ENCODE measurements around the gene DNHD1.

Gene DNHD1

DNA sequence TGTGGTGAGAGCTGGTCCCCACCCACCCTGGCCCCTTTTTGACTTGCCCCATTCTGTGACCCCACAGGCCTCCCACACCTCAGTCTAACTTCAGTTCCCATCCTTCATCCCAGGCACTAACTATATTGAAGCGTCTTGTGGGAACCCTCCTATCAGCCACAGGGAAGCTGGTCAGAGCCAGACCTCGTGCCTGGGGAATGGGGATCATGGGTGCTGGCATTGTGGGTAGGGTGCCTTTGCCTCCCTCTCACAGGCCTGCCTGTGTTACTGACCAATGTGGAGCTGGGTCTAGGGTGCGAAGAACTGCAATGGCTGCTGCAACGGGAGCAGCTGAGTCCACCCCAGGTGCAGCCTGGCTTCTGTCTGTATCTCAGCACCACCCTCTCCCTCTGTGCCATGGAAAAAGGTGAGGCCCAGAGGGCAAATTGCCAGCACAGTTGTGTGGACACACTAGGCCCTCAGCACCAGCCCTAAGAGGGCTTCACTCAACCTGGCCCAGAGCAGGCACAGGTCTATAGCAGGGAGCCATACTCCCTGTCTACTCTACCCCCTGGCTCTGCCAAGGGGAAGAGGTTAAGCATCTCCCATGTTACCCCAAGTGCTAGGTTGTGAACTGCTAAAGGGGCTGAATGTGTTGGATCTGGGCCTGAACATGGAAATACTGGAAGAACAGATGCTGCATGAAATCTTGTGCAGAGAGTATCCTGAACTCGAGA lies 69.1 kb downstream of the DNHD1 start:
- Histone ChIP-seq H3K36me3 (ENCODE audit: insufficient read depth, low read length) (no peaks in the 10 kb centered on the region), H3F3A (ENCODE audit: low read depth) (no peaks in the 10 kb centered on the region), H3K9ac (ENCODE audit: low read depth, low read length, poor library complexity, severe bottlenecking) (no peak overlapping the region), H3K27me3 (ENCODE audit: insufficient read depth, low read length, poor library complexity, severe bottlenecking) (no peaks in the 10 kb centered on the region), H3K4me2 (ENCODE audit: low read depth, low read length, poor library complexity, severe bottlenecking) (no peak overlapping the region), H2AFZ (ENCODE audit: low read length) (no peak overlapping the region), H3K79me2 (ENCODE audit: insufficient read depth, low read length) (no peaks in the 10 kb centered on the region), H4K20me1 (ENCODE audit: insufficient read depth, low read length, poor library complexity, severe bottlenecking) (no peaks in the 10 kb centered on the region), H3K9me2 (replicated peaks; ENCODE audit: low read depth, low read length) (no peaks in the 10 kb centered on the region), H3K4me1 (ENCODE audit: insufficient read depth, low read length, poor library complexity, severe bottlenecking) (no peaks in the 10 kb centered on the region), H3K4me3 (ENCODE audit: low read length, poor library complexity, severe bottlenecking) (no peak overlapping the region), H3K9me3 (ENCODE audit: insufficient read depth, low read depth, low read length) (no peaks in the 10 kb centered on the region)
- TF ChIP-seq EZH2phosphoT487 (IDR thresholded peaks at IDR 0.05; ENCODE audit: borderline replicate concordance): no peak
- TF ChIP-seq, protein P1, sequence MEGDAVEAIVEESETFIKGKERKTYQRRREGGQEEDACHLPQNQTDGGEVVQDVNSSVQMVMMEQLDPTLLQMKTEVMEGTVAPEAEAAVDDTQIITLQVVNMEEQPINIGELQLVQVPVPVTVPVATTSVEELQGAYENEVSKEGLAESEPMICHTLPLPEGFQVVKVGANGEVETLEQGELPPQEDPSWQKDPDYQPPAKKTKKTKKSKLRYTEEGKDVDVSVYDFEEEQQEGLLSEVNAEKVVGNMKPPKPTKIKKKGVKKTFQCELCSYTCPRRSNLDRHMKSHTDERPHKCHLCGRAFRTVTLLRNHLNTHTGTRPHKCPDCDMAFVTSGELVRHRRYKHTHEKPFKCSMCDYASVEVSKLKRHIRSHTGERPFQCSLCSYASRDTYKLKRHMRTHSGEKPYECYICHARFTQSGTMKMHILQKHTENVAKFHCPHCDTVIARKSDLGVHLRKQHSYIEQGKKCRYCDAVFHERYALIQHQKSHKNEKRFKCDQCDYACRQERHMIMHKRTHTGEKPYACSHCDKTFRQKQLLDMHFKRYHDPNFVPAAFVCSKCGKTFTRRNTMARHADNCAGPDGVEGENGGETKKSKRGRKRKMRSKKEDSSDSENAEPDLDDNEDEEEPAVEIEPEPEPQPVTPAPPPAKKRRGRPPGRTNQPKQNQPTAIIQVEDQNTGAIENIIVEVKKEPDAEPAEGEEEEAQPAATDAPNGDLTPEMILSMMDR (conservative IDR thresholded peaks at IDR 0.05; ENCODE audit: low read length): no peak

DNA sequence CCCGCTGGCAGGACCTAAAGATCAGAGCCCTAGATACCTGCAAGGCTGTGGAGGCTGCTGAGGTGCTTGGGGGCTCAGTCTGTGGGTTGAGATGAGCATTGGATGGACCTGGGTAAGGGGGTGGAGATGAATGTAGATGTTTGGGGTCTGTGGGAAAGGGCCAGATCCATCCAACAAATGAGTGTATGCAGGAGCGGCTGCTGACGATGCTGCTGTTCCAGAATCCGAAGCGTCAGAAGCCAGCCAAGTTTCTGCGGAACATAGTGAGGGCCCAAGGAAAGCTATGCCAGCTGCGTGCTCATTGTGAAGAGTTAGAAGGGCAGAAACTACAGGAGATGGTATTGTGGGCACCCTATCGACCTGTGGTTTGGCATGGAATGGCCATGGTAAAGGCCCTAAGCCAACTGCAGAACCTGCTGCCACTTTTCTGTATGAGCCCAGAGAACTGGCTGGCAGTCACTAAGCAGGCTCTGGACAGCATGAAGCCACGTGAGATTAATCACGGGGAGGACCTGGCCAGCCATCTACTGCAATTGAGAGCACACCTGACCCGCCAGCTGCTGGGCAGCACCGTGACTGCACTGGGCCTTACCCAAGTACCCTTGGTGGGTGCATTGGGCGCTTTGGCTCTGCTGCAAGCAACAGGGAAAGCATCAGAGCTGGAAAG lies 69.8 kb downstream of the DNHD1 start:
- H3K4me3 ChIP-seq (ENCODE audit: low read length, poor library complexity, severe bottlenecking): no peak overlapping the region
- no peak overlapping the region for H3K4me2 ChIP-seq (ENCODE audit: low read depth, low read length, poor library complexity, severe bottlenecking)
- H3K4me1 ChIP-seq (ENCODE audit: insufficient read depth, low read length, poor library complexity, severe bottlenecking): no peaks in the 10 kb centered on the region
- TF ChIP-seq EZH2phosphoT487 (IDR thresholded peaks at IDR 0.05; ENCODE audit: borderline replicate concordance): no peak
- TF ChIP-seq, protein P1 (conservative IDR thresholded peaks at IDR 0.05; ENCODE audit: low read length): no peak
- H3K79me2 ChIP-seq (ENCODE audit: insufficient read depth, low read length): no peaks in the 10 kb centered on the region
- no peaks in the 10 kb centered on the region for H3K36me3 ChIP-seq (ENCODE audit: insufficient read depth, low read length)
- no peak overlapping the region for H3K9ac ChIP-seq (ENCODE audit: low read depth, low read length, poor library complexity, severe bottlenecking)
- no peaks in the 10 kb centered on the region for H3K9me3 ChIP-seq (ENCODE audit: insufficient read depth, low read depth, low read length)
- no peaks in the 10 kb centered on the region for H3K27me3 ChIP-seq (ENCODE audit: insufficient read depth, low read length, poor library complexity, severe bottlenecking)
- no peaks in the 10 kb centered on the region for H4K20me1 ChIP-seq (ENCODE audit: insufficient read depth, low read length, poor library complexity, severe bottlenecking)
- H3F3A ChIP-seq (ENCODE audit: low read depth): no peaks in the 10 kb centered on the region
- no peak overlapping the region for H2AFZ ChIP-seq (ENCODE audit: low read length)
- no peaks in the 10 kb centered on the region for H3K9me2 ChIP-seq (replicated peaks; ENCODE audit: low read depth, low read length)

DNA sequence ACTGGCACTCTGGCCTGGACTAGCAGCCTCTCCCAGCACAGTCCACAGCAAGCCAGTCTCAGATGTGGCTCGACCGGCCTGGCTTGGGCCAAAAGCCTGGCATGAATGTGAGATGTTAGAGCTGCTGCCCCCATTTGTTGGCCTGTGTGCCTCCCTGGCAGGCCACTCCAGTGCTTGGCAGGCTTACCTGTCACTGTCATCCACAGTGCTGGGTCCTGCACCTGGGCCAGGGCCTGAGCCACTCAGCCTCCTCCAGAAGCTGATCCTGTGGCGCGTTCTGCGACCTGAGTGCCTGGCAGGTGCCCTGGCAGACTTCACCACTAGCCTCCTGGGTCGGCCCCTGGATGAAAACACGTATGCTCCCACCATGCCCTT lies 70.3 kb downstream of the DNHD1 start:
- Histone ChIP-seq H3K36me3 (ENCODE audit: insufficient read depth, low read length) (no peaks in the 10 kb centered on the region), H3K4me3 (ENCODE audit: low read length, poor library complexity, severe bottlenecking) (no peak overlapping the region), H3K9ac (ENCODE audit: low read depth, low read length, poor library complexity, severe bottlenecking) (no peak overlapping the region), H3K79me2 (ENCODE audit: insufficient read depth, low read length) (no peaks in the 10 kb centered on the region), H3K4me2 (ENCODE audit: low read depth, low read length, poor library complexity, severe bottlenecking) (no peak overlapping the region), H4K20me1 (ENCODE audit: insufficient read depth, low read length, poor library complexity, severe bottlenecking) (no peaks in the 10 kb centered on the region), H3K9me2 (replicated peaks; ENCODE audit: low read depth, low read length) (no peaks in the 10 kb centered on the region), H3K9me3 (ENCODE audit: insufficient read depth, low read depth, low read length) (no peaks in the 10 kb centered on the region), H3K4me1 (ENCODE audit: insufficient read depth, low read length, poor library complexity, severe bottlenecking) (no peaks in the 10 kb centered on the region), H2AFZ (ENCODE audit: low read length) (no peak overlapping the region), H3F3A (ENCODE audit: low read depth) (no peaks in the 10 kb centered on the region), H3K27me3 (ENCODE audit: insufficient read depth, low read length, poor library complexity, severe bottlenecking) (no peaks in the 10 kb centered on the region)
- TF ChIP-seq EZH2phosphoT487 (IDR thresholded peaks at IDR 0.05; ENCODE audit: borderline replicate concordance): no peak
- TF ChIP-seq, protein P1 (conservative IDR thresholded peaks at IDR 0.05; ENCODE audit: low read length): no peak

Data from Loucy (cell line).